Endometrium (tissue), 2 donors: ENCODE data around the gene INTS1.

ENCODE experiments used
- FAIRE-seq: peaks from 2 replicates; lab custom pipeline; 2012; peaks lifted over from hg19 to GRCh38; lab: Jason Lieb, UNC
- donor health status: control.
- donor health status: control.

INTS1 gene

DNA sequence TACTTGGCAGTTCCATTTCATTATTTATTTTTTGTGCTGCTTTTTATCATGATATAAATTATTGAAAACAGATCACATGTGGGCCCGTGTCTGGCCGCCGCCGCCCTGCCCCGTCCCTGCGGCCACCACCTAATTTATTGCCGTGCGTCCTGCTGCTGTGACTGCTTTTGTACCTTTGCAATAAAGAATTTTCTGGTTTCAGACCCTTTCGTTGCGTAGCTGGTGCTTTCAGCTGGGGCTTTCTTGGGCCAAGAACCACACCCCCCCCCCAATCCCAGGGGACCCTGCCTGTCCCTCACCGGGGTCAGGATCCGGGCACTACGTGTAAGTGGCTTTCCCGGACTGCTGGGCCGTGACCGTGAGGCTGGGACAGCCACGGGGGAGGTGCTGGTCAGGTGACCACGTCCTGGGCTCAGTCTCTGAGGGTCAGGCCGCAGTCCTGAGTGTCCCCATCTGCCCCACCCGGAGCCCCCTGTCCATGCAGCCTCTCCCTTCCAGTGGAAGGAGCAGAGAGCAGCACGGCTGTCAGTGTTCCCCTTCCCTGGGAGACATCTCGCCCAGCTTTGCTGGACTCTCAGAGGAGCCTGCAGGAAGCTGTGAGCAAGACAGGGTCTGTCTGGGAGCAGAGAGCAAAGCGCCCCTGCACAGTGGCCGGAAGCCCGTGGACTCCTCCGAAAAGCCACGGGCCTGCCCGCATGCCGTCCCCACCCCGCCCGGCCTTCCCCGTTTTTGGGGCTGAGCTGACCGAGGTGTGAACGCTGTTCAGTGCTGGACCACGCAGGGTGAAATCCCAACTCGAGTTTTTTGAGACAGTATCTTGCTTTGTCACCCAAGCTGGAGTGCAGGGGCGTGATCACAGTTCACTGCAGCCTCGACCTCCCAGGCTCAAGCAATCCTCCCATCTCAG, 38.9 kb upstream of the INTS1 start:
- no peak for FAIRE-seq

DNA sequence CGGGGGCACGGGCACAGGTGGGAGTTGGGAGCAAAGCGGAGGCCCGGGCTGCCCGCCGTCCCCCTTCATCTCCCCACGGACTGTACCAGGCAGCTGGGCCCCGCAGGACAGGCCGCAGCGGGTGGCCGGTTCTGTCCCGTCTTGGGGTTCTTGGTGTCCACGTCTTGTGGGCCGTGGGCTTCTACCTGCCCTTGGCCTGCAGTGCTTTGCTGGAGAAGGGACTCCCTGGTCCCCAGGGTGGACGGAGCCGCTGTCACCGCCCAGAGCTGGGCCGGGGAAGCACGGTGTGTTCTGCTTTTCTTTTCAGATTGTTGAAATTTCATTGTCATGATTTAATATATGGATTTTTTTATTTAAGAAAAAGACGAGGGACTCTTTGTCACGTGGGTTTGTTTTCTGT, 38.1 kb upstream of the INTS1 start:
- no peak for FAIRE-seq

DNA sequence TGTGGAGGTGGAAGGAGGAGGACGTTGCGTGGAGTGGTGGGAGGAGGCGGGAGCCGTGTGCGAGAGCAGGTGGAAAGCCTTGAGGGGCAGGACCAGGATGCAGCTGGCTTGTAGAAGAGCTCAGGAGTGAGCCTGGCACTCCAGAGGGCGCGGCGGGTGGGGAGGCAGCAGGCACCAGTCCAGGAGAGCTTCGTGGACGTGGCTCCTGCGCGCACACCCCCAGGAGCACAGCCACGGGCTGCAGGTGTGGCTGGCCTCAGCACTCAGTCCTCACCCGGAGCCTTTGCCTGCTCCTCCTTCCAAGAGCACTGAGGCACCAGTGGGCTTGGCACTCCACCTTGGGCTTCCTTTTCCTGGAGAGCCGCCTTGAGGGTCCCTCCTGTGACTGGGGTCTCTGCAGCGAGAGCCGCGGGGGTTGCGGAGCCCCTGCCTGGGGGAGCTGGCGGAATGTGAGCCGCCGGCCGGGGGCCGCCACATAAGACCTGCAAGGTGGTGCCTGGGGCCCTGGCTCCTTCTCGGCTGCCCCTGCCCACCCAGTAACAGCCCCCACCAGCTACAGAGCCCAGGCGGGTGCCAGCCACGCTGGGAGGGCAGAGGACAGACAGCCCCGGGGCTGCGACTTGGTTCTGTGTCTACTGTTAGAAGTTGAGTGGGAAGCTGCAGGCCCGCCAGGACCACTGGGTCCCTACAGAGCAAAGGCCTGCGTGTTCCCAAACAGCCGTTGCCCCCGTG, 37.4 kb upstream of the INTS1 start:
- FAIRE-seq = no peak

DNA sequence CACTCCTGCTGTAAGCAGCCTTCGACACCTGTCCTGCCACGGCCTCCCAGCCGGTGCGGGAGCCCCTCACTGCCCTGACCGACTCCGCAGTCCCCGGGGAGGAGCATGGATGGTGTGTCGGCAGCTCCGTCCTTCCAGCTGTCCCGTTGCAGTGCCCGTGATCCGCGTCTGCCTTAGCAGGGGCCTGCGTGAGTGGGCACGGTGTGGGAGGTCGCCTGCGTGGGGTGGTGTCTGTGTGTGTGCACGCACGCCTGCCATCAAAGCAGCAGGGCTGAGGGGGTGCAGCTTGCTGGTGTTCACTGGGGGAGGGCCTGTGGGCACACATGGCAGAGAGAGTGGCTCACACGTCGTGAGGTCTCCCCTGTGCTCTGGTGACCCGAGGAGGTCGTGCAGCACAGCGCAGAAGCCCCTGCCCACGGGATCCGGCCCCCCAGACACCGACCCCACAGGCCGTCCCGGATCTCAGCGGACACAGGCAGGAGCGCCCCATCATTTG, 36.6 kb upstream of the INTS1 start:
- FAIRE-seq = no peak

DNA sequence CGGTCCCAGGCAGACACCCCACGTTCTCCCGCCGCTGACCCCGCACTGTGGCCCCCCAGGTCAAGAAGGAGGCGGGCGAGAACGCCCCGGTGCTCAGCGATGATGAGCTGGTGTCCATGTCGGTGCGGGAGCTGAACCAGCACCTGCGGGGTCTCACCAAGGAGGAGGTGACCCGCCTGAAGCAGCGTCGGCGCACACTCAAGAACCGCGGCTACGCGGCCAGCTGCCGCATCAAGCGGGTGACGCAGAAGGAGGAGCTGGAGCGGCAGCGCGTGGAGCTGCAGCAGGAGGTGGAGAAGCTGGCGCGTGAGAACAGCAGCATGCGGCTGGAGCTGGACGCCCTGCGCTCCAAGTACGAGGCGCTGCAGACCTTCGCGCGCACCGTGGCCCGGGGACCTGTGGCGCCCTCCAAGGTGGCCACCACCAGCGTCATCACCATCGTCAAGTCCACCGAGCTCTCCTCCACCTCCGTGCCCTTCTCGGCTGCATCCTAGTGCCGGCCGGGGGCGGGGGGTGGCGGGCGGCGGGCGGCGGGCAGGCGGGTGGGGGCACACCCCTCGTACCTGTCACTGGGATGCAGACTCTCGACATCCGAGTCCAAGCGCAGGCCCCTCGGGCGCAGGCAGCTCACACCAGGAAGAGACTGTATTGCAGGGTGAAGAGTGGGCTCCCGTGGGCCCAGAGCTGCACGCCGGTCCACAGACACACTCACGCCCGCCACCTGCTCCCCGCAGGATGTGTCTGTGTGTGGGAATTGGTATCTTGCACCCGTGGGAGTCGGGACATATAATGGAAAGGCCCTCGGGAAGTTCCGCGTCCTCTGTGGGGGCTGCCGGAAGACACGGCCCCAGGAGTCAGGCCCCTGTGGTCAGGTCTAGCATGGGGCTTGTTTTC, 35.9 kb upstream of the INTS1 start:
- FAIRE-seq = no peak

DNA sequence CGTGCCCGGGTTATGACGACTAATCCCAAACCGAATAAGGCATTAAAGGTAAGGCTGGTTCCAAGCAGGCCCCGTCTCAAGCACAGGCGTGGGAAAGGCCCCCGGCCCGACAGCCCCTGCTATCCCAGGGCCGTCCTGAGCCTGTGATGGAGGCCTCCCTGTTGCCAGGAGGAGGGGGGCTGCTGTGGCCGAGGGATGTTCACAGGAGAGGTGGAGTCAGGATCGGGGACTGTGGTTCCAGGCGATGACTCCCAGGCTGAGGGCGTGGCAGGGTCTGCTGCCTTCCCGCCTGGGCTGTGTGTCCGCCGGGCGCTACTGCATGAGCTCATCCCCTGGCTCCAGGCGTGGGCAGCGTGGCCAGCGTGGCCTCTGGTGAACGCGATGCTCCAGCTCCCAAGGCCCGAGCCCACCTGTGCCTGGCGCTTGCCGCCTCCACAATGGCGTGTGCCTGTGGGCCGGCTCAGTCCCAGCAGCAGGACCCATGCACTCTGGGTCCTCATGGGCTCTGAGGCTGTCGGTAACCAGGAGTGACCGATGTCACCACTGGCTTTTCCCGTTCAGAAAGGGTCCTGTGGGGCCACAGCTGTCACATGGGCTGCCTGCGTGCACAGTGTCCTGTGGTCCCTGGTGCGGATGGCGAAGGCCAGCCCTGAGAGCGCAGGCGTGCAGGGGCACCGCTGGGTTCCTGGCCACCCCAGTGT, 35.1 kb upstream of the INTS1 start:
- FAIRE-seq = no peak

DNA sequence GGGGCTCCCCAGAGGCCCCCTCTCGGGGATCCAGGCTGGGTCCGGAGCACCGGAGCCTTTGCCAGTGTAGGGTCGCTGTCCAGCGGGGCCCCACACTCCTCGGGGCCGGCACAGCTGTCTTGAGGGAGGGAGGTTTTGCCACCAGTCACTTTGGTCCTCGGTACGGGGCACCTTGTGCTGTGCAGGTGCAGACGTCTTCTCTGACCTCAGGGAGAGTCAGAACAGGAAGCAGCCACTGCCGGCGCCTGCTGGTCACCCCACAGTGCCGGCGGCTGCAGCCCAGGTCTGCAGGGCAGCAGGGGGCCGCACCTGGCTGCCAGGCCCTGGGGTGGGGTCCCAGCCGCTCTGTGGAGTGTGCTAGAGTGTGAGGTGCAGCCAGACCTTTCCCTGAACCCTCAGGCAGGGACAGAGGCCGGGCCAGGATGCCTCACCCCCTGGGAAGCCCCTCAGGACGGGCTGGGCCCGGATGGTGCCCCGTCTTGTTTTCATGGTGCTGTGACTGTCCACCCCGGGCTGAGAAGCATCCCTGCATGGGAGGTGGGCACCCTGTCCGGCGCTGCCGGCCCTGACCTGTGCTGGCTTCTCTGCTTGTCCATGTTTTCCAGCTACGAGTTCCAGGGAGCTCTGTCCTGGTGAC, 34.5 kb upstream of the INTS1 start:
- no peak for FAIRE-seq

DNA sequence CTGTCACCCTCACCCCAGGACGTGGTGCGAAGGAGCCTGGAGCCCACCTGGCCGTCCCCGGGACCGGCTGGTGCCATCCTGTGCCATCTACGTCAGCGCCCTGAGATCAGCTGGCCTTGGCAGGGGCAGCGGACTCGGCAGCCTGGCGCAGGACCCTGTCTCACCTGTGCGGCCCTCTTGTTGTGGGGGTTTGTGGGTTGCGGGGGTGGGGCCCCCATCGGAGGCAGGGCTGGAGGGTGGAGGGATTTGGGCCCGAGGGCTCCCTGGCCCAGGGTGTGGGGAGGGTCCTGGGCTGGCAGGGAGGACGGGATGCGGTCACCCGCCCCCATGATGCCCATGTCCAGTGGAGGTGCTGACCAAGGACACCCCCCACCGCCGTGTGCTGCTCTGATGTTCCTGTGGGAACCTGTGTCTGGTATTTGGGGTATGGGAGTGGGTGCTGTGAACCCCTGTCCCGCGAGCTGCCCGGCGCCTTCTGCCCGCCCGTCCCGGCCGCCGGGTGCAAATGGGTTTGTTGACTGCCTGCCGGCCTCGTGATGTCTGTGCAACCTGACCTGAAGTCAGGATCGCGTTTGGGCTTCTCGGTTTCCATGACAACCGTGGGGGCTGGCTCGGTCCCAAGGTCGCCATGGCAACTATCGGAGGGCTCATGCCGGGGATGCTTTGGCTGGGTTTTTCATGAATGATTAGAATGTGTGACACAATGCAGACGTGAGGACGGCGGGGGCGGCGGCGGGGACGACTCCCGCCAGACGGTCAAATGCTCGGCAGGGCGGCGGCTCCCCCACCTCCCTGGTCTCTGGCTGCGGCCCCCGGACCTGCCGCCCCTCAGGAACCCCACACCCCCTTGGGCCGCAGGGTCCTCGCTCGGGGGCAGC, 33.6 kb upstream of the INTS1 start:
- FAIRE-seq = no peak

DNA sequence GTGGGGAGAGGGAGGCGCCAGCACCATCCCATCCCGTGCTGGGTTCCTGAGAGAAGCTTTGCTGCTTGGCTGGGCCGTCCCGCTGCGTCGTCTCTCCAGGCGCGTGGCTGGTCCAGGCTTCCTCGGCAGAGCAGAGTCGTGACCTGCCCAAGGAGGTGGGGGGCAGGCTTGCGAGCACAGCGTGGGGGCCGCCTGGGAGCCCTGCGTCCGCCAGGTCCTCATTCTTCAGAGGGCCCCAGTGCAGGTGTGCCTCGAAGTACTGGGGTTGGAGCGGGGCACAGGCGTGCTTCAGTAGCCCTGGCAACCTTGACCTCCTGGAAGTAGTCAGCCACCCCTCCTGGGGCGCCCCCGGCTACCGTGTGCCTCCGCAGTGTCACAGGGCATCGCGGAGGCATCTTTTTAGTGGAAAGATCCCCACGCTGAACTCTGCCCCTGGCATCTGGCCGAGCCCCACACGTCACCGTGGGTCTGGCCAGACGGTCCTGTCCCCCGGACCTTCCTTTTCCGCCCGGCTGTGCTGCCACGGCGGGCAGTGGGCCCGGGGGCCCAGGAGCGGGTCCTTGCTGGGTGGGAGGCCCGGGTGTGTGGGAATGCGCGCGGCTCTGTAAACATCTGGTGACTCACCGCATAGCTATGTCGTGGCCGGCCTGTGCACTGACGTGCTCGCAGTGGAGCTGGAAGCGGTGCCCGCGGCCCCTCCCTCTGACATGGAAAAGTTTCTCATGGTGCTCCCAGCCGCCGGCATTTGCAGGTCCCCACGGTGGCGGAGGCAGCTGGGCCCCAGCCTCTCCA, 32.8 kb upstream of the INTS1 start:
- peak; percentile 45 for FAIRE-seq

DNA sequence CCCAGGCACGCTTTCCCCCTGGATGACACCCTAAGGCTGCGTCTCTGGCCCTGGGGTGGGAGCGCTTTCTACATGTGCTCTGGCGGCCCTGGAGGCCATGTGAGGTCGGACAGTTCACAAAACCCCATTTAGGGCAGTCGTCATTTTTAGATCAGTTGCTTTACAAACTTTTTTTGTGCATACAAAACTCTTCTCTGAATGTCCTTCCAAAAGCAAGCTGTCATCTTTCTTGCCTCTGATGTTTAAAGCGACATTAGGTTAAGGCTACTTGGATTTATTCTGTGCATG, 32.2 kb upstream of the INTS1 start:
- no peak for FAIRE-seq

DNA sequence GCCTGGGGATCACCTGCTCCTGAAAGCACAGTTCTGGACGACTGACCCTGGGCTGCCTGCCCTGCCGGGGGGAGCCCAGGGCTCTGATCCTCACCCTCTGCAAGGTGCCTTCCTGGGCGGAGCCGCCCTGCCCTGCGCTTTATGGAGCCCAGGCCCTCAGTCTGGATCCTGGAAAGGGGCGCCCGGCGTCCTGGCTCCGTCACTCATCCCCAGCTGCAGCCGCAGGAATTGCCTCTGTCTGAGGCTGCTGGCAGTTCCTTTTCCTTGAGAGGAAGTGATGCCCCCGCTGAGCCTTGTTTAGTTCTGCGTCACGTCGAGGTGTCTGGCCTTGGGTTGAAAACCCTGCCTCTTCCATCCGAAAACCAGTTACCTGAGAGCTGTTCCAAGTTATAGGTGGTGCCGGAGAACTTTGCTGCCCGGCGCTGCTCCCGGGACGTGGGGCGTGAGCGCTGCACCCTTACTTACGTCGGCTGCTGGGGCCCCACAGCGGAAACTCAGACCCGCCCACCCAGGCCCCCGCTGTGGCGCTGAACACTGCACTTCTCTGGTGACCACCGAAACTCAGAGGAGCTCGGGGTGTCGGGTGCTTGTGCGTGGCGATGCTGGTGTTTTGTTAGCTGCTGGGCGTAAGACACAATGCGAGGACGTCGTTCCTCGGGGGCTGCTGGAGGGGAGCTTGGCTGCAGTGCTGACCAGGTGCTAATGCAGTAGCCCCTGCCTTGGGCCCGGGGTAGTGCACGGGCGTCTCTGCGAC, 31.7 kb upstream of the INTS1 start:
- FAIRE-seq = no peak

DNA sequence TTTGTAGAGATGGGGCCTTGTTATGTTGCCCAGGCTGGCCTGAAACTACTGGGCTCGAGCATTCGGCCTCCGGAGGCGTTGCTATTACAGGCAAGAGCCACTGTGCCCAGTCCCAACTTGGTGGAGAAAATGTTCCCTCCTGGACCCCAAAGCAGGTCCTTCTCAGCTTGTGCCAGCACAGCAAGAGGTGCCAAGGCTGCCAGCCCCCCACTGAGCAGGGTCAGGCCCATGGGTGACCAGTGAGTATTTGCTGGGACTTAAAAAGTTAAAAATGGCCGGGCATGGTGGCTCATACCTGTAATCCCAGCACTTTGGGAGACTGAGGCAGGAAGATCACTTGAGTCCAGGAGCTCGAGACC, 30.9 kb upstream of the INTS1 start:
- FAIRE-seq = no peak

DNA sequence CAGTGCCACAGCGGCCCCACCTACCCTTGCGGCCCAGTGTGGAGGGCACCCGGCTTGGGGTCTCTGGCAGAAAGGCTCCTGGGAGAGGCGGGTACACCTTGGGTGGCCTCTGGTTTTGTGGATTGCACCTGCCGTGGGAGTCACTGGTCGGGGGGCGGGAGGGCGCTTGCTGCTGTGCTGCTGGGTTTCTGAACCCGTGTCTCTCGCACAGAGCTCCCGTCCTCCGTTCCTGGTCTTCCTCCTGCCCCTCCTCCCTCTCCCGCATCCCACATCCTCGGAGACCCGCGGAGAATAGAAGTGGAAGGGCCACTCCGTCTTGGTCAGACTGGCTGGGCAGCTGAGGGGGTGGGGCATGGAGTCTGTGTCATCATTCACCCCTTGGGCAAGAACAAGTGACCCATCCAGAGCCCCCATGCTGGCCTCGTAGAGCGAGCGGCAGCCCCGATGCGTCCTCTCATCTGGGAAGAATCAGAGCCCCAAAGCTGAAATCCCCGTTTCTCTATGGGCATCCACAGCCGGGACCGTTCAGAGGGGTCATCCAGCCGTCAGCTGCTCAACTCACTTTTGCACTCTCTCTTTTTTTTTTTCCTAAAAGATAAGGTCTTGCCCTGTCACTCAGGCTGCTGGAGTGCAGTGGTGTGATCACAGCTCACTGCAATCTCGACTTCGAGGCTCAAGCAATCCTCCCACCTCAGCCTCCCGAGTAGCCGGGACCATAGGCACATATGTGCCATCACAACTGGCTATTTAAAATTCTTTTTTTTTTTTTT, 30.3 kb upstream of the INTS1 start:
- no peak for FAIRE-seq

DNA sequence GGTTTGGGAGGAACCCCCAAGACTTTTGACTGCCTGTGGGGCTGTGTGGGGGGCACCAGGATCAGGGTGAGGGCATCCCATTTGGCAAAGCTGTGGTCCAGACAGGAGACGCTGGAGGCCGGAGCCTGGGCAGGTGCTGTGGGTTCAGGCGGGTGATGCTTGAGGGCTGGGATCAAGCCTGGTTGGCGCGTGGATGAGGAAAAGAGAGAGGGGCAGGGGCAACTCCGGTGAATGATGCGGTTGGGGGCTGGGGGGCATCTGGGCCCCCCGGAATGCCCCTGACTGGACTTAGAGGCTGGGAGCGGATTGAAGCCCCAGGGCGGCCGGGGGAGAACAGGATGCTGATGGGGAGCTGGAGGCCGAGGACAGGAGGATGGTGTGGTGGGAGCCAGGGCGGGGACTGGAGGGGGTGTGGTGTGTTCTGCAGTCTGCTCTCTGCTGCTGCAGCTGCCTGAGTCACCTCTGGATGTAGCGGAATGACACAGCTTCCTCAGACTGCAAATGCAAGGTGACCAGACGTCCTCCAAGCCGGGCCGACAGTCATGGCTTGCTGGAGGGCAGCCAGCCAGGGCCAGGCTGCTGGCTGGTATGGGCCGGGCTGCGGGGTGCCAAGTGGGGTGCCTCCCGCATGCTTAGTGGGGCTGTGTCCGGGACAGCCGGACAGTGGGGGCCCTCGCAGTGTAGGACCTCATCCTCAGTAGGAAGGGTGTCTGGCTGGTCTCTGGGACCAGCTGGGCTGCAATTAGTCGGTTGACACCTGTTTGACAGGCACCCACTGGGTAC, 29.5 kb upstream of the INTS1 start:
- no peak for FAIRE-seq

DNA sequence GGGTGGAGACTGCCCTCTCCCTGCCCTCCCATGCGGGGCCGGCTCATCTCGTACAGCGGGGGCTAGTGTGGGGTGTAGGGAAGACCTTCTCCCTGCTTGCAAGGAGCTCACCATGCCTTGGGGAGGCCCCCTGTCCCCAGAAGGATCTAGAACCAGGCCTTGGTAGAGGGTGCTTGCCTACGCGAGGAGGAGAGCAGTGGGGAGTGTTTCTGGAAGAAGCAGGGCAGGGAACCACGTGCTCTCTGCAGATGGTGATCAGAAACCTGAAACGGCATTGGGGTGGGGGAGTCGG, 29.0 kb upstream of the INTS1 start:
- no peak for FAIRE-seq

DNA sequence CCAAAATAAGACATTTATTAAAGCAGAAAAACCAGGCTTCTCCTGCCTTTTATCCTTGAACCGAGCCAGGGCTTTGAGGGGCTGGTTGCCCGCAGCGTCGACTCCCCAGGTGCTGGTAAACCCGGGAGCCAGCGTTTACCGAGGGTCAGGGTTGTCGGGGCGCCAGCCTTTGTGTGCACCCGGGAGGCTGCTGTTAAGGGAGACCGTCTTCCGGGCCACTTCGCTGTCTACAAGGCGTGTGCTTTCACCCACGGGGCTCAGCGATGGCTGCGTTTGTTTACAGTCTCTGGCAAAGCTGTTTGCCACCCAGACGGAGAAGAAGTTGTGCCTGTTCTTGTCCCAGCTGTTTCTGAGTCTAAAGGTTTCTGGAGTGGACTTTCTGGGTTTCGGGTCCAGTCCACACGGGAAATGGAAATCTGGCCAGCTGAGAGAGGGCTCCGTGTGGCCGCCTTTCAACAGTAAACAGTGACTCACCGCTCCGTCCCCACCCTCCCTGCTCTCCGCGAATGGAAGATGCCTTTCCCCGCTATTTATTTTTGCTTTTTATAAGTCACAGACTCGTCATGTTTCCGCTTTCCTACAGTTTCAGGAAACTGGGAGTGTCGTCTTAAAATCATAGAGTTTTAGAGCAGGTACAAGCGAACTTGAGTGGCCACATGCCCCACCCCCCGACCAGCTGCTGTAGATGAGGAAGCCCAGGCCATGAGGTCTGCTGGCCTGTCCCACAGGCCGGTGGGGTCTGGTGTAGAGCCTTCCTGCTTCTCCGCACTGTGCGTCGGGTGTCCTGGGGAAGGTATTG, 28.5 kb upstream of the INTS1 start:
- peak; percentile 78 for FAIRE-seq

DNA sequence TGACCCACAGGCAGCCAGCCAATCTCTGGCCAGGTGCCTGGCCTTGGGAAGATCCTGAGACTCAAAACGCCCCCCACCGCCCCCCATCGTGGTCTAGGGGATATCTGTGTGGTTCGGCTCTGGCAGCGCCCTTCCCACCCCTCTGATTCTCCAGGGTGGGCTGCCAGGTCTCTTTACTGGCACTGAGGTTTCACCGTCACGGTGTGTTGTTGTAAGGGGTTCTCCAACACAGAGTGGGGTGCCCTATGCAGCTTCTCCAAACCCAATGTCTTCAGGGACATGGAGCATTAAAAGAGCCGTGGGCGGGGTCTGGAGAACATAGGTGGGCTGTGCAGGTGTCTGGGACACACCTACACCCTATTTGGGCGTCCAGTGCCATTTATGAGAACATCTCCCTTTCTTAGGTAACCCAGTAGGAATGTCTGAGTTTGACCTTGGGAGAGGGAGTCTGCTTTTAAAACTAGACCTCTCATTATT, 27.8 kb upstream of the INTS1 start:
- no peak for FAIRE-seq
